Measurements from ENCODE around the gene TTL. TPM values are rescaled to one million over a fixed set of nuclear protein-coding genes. Genes with fewer than 3 reads are reported as not detected.
"Not testable (repeated sequence)": the region's sequence is repeated elsewhere in the genome, so short reads cannot be mapped to it uniquely, and the experiment has no call there.

Gene TTL
- total RNA-seq, 1 donor from 2014 or later = 5.8 TPM

- DNase-seq (ENCODE audit: low read depth in 2 of 2) = no peak
Measured at GRCh38 chr2:112474844-112475486, 7.0 kb upstream of the TTL start.

GRCh38 chr2:112476434-112476833 is 5.5 kb upstream of the TTL start:
- DNase-seq (ENCODE audit: low read depth in 2 of 2) = no peak

- DNase-seq (ENCODE audit: low read depth in 2 of 2) = no peak
Measured at GRCh38 chr2:112480530-112481049, 1.4 kb upstream of the TTL start.

- DNase-seq (ENCODE audit: low read depth in 2 of 2) = peak; percentile 83 to 86
Measured at GRCh38 chr2:112481050-112481527, 867 bp upstream of the TTL start.

GRCh38 chr2:112482309-112483041 is 519 bp downstream of the TTL start:
- peak; percentile 46 to 57 for DNase-seq (ENCODE audit: low read depth in 2 of 2)

- DNase-seq (ENCODE audit: low read depth in 2 of 2) = peak; percentile 34 to 76
Measured at GRCh38 chr2:112483042-112483473, 1.1 kb downstream of the TTL start.

GRCh38 chr2:112483831-112484230 is 1.9 kb downstream of the TTL start:
- DNase-seq (ENCODE audit: low read depth in 2 of 2) = peak in 1 of 2 donors; percentile 28

- DNase-seq (ENCODE audit: low read depth in 2 of 2) = no peak
Measured at GRCh38 chr2:112485849-112486248, 3.9 kb downstream of the TTL start.

- DNase-seq (ENCODE audit: low read depth in 2 of 2) = no peak
Measured at GRCh38 chr2:112486895-112487294, 4.9 kb downstream of the TTL start.

GRCh38 chr2:112487444-112487961 is 5.5 kb downstream of the TTL start:
- DNase-seq (ENCODE audit: low read depth in 2 of 2) = no peak

GRCh38 chr2:112488201-112488600 is 6.2 kb downstream of the TTL start:
- peak; percentile 8 to 48 for DNase-seq (ENCODE audit: low read depth in 2 of 2)

GRCh38 chr2:112491946-112492345 is 10.0 kb downstream of the TTL start:
- no peak for DNase-seq (ENCODE audit: low read depth in 2 of 2)

- peak in 1 of 2 donors; percentile 4 for DNase-seq (ENCODE audit: low read depth in 2 of 2)
Measured at GRCh38 chr2:112493048-112493447, 11.1 kb downstream of the TTL start.

GRCh38 chr2:112493858-112494648 is 12.1 kb downstream of the TTL start:
- DNase-seq (ENCODE audit: low read depth in 2 of 2) = peak in 1 of 2 donors; percentile 64

- no peak for DNase-seq (ENCODE audit: low read depth in 2 of 2)
Measured at GRCh38 chr2:112494828-112495227, 12.9 kb downstream of the TTL start.

GRCh38 chr2:112495878-112496277 is 13.9 kb downstream of the TTL start:
- DNase-seq (ENCODE audit: low read depth in 2 of 2) = not testable (repeated sequence)

- peak; percentile 56 to 63 for DNase-seq (ENCODE audit: low read depth in 2 of 2)
Measured at GRCh38 chr2:112500850-112501484, 19.0 kb downstream of the TTL start.

GRCh38 chr2:112509239-112509998 is 27.5 kb downstream of the TTL start:
- DNase-seq (ENCODE audit: low read depth in 2 of 2) = not testable (repeated sequence)

GRCh38 chr2:112516801-112517200 is 34.8 kb downstream of the TTL start:
- DNase-seq (ENCODE audit: low read depth in 2 of 2) = no peak

GRCh38 chr2:112518807-112519206 is 36.9 kb downstream of the TTL start:
- DNase-seq (ENCODE audit: low read depth in 2 of 2) = no peak

All from lung microvascular endothelial cell (primary cell).